ENCODE data around the gene DHX38. TPM values are rescaled to one million over a fixed set of nuclear protein-coding genes. Genes with fewer than 3 reads are reported as not detected.

The DHX38 gene
- total RNA-seq, 1 donor from 2014 or later = 72.9 TPM

DNA sequence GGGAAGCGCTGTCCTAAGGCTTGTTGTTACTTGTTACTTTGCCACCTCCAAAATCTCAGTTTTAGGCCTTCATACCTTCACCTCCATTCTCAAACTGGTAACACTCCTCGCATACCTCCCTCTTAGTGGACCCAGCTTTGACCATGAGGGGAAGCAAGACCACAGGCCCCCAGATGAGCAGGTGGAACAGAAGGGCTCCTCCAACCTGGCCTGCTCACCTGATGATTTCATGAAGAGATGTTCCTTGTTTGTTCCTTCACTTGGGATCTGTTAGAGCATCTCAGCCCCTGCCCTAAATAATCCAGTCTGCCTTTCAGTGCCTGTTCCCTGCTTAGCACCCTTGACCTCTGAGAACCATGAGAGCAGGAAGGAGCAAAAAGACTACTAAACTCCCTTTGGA is 28.7 kb downstream of the DHX38 start:
- DNase-seq (ENCODE audit: low read depth) = no peak

DNA sequence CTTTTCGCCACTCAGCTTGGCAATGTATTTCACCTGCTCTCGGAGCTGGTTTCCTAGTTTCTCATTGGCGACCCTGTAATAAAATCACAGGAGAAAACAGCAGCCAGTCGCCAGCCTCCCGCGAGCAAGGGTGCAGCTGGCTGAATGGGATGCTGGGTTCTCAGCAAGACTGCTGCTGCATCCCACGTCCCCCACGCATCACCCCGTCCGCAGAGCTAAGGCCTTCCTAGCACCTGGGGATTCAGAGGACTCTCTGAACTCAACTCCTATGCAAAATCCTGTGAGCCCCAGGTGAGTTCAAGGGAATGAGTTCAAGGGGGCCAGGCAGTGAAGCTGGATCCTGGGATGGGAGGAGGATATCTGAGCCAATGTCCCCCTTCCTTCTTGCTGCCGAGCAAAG is 29.3 kb downstream of the DHX38 start:
- DNase-seq (ENCODE audit: low read depth) = no peak

DNA sequence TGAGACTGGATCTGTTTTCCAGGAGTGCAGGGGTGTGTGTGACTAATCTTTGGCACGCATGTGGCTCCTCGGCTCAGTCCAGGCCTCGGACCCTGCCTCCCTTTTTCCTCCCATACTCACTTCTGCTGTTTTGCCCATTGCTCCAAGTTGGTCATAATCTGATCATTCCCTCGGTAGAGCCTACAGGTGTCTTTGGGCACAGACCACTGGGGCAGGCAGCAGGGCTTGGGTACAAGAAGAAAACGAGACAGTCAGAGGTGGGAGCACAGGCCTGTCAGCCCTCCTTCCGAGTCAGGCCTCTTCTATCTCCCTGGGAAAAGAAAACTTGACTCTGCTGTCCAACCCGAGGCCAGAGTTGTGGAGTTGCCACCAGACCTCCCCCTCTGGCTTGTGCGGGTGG is 29.8 kb downstream of the DHX38 start:
- no peak for DNase-seq (ENCODE audit: low read depth)

DNA sequence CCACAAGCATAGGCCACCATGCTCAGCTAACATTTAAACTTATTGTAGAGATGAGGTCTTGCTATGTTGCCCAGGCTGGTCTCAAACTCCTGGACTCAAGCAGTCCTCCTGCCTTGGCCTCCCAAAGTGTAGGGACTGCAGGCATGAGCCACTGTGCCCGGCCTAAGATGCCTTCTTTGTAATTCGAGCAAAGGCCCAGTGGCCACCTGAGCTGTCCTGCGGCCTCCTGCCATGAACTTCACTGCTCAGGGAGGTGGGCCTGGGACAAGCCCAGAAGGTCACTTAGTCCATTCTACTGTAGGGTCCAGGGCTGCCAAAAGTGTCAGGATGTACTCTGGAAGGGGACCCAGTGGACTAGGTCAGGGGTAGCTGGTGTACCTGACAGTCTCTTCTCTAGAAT is 30.5 kb downstream of the DHX38 start:
- no peak for DNase-seq (ENCODE audit: low read depth)

DNA sequence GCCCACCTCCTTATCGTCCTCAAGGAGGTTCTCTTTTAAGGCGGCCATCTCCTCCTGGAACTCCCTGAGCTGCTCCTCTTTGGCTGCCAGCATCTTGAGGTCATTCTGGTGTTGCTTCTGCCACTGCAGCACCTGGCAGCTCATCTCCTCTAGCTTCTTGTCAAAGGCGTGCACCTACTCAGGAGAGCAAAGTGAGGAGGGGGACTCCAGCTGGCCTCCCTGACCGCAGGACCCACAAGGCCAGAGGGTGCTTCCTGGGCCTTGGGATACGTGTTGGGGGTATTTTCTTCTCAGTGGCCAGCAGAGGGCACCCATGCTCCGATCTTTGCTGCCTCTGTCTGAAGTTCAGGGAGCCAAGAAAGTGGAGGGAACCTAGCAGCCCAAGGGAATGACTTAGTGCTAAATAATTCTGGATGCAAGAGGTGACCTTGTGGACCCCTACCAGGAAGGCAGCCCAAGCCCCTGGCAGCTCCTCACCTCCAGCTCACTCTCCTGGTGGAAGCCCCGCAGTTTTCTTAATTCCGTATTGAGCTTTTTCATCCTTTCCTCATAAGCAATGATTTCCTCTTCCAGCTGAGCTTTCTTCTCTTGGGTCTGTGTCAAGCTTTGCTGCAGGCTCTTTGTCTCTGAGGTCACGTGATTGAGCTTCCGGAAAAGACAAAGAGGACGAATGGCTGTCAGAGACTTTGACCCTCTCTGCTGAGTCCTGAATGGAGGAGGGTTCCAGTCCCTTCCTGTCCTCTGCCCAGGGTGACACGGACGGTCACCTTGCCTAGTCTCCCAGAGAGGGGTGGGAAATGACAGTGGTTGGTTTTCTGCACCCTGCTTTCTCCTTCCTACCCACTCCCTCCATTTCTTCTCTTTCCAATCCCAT is 31.4 kb downstream of the DHX38 start:
- peak; percentile 55 for DNase-seq (ENCODE audit: low read depth)

DNA sequence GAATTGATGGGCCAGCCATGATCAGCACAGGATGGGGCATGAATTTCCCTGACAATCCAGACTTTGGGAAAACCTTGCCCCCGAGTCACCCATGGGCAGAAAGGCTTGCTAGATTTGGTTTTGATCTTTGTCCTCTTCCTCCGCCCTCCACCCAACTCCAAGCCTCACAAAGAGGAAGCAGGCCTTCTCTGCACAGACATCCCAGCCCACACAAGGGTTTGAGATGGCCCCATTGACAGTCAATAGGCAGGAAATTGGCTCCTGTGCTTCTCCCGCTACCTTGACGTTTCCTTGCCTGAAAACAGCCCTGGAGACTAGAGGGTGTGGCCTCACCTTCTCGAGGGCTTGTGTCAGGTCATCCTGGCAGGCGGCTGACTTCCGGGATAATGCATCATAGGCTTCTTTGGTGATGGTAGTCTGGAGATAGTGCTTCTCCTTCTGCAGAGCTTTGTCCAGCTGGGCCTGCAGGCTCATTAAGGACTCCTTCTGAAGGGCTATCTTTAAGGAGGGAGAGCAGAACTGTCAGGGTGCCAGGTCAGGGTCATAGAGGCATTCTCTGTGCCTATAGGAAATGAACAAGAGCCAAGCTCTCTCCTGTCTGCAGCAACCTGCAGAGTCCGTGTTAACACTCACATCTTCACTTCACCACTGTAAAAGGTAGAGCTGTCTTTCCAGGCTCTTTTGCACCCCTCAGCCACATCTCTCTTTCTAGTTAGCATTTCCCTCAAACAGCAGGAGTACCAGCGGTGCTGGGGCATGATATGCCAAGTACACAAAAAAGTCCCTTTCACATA is 32.2 kb downstream of the DHX38 start:
- DNase-seq (ENCODE audit: low read depth) = no peak

DNA sequence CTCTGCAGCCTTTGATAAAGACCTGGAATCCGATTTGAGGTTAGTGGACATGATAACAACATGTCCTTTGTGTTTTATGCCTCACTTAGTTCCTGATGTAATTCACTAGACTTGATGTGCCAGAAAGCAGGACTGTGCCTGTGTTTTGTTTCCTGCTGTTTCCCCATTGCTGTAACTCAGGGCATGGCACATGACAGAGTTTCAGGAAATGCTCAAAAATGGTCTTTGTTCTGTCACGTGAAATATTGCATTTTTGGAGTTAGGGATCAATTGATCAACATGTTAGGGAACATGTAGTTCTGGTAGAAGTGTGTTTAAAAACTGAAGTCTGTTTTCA is 32.8 kb downstream of the DHX38 start:
- no peak for DNase-seq (ENCODE audit: low read depth)

DNA sequence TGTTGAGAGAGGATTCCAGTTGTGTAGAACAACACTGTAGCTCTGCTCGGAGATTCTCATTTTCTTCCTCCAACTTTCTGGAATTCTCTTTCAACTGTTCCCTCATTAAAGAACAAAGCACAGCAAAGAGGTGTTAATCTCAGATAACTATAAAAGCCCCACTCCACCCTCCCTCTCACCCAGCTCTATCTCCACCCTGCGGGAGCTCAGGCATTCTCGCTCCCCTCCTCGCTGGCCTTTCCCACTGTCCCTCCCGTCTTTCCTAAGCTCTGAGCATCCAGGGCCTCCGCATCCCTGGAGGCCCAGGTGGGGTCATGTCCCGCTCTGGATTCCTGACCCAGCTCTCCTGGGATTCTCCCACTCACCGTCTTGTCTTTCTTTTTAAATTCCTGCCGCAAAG is 35.1 kb downstream of the DHX38 start:
- no peak for DNase-seq (ENCODE audit: low read depth)

DNA sequence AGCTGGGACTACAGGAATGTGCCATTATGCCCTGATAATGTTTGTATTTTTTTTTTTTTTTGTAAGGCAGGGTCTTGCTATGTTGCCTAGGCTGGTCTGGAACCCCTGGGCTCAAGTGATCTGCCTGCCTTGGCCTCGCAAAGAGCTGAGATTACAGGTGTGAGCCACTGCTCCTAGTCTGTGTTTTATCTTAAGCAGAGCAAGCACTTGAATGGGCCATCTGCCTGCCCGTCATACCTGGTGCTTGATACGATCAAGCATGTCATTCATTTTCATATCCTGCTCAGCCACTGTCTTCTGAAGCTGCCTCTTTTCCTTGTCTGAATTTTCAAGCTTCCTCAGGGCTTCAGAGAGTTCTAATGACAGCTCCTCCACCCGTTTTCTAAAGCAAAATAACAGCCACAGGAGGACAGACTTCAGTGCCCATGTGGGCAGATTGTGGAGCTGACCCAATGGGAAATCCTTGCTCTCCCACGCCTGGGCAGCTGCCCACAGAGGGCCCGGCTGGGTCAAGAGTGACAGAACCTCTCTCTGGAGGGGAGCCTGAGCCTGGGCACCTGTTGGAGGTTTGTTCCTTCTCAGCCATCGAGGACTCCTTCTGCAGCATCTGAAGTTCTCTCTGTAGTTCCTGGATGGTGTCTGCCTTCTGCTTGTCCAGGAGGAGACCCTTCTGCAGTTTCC is 36.5 kb downstream of the DHX38 start:
- DNase-seq (ENCODE audit: low read depth) = no peak

DNA sequence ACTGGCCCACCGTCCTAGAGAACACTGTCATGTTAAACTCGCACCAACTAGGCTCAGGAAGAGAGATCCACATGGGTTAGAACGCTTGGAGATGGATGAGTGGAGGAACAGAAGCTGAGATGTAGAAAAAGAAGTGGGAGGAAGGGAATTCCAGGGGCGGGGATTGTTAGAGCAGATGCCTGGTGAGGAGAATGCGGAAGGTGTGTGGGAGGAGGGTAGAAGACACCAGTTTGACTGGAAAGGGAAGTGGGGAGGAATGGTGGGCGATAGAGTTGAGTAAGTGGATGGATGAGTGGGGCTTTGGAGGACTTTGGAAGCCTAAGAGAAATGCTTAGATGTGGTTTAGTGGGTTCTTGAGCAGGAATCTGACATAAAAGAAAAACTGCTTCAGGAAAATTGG is 37.4 kb downstream of the DHX38 start:
- no peak for DNase-seq (ENCODE audit: low read depth)

DNA sequence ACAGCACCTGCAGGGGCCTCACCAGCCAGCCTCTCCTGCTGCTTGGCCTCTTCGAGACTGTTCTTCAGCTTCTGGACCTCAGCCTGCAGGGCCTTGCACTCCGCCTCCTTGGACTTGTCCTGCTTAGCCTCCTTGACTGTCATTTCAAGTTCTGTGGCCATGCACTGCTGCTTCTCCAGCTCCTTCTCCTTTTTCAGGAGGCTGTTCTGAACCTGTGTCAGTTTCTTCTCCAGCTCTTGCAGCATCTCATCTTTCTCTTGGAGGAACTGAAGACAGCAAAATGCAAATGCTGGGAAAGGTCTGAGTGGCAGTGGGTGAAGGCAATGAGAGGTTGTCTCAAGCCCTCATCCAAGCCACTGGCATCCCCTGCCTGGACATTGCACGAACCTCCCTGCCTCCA is 39.1 kb downstream of the DHX38 start:
- no peak for DNase-seq (ENCODE audit: low read depth)

DNA sequence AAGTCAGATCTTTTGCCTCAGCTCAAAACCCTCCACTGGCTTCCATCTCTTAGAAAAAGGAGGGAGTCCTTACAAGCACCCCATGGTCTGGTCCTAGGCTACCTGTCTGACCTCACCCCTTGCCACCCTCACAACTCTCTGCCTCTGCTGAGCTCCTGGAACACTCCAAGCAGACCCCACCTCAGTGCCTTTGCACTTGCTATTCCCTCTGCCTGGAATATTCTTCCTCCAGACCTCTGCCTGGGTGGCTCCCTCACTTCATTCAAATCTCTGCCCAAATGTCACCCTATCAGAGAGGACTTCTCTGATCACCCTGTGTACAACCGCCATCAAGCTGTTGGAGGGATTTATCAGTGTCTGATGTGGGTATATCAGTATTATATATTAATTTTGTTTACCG is 40.9 kb downstream of the DHX38 start:
- DNase-seq (ENCODE audit: low read depth) = no peak

DNA sequence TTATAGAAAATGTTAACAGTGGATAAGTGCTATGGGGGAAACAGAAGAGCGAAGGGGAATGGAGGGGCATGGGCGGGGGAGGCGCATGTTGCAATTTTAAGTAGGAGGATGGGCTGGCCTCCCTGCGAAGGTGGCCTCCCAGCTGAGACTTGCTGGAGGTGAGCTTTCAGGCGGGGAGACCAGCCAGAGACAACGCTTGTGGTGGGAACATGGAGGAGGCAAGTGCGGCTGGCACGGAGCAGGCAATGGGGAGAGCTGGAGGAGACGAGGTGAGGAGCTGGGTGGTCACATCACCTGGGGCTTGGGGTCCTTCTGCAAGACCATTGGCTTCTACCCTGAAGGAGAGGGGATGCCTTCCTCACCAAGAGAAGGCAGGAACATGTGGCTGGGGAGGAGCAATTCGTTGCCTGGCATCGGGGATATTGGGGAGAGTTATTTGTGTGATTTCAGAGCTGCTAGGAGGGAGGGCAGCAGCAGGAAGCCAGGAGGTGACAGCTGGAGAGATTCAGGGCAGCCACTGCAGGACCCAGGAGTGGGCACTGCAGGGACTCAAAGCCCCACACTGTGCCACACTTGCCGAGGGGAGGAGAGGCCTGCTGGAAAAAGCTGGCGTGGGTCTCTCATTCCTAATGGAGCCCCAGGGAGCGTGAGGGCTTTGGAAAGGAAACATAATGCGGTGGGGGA is 43.9 kb downstream of the DHX38 start:
- DNase-seq (ENCODE audit: low read depth) = no peak

DNA sequence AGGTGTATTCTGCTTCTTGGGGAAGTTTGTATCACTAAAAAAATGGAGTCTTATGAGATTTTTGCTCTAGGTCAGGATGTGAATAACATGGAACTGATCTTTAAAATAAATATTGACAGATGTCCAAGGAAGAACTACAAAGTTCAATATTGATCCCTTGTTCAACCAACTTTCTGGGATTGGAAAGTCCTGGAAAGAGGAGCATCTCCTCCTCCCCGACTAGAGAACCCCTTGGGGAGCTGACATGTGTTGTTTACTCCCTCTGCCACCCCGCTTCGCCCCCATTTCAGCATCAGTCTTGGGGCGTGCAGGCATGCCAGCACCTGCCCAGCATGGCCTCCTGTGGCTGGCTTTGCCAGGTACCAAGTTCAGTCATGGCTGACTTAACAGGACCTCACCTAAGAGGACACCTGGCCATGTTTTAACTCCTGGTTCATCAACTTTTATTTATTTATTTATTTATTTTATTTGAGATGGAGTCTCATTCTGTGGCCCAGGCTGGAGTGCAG is 44.5 kb downstream of the DHX38 start:
- DNase-seq (ENCODE audit: low read depth) = no peak

DNA sequence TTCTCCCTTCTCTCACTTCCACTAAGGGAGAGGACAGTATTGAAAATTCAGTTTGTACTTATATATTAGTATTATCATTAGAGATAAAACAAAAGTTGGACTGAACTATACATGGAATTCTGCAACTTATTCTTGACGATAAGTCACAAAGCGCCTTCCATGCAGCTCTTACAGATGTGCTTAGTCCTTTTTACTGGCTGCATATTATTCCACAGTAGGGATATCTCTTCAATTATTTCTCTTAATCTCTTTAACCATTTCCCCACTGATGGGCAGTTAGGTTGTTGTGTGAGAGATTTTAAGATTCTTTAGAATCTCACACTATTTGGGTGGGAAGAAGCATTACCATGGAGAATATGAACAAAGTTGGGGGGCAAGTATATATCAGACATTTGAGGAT is 46.3 kb downstream of the DHX38 start:
- no peak for DNase-seq (ENCODE audit: low read depth)

DNA sequence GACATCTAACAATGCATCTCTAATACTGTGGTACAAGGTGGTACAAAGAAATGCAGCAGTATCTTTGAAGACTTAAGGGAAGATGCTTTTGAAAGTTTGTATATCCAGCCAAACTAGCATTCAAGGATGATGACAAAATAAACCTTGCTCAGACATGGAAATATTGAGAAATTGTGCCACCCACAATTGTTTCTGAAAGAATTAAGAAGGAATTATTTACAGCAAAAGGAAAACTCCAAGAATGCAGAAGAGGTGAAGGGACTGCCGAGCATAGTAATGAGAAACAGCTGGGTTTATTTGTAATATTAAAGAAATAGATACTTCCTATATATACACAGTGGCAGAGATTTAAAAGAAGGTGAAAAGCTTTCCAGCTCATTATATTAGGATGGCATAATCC is 48.8 kb downstream of the DHX38 start:
- DNase-seq (ENCODE audit: low read depth) = no peak

DNA sequence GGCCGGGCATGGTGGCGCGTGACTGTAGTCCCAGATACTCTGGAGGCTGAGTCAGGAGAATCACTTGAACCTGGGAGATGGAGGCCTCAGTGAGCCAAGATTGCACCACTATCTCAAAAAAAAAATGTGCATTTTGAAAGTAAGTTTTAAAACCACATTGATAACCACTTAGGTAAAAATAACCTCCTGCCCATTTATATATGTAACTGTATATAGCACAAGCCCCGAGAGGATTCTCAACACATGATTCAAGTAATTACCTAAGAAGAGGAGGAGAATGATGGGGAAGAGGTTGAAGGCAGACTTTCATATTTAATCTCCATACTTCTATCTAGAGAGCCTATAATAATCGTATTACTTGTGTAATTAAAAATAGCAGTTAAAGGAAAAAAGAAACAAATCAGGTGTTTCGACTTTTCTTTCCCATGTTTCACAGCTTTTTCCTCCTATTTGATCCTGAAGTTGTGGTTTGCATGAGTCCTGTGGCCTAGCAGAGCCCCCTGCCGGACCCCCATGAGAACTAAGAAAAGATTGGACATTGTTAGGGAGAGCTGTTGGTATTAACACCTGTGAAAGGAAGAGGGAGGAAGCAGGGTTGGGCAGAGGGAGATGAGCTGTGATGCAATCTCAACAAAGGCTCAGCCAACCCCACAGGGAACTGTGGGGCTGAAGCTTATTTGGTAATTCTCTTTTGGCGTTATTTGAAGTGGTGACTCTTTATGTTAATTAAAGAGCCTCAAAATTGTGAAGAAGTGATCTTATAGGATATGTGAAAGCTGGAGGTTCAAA is 56.2 kb downstream of the DHX38 start:
- no peak for DNase-seq (ENCODE audit: low read depth)

DNA sequence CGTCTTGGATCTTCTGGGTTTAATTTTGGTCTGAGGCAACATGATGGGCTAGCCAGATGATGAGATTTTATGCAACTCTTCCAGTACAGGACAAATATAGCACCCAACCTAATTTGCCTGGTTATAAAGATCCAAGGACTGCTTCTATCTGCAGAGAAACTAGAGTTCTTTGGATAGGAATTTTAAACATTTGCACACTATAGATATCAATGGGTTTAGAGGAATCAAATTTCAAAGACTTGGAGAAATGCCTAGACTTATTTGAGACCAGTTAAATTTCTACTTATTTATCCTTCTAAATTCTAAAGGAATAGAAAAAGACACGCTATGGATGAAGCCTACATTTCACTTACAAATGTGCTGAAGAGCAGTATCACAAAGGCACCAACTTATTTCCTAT is 65.7 kb downstream of the DHX38 start:
- no peak for DNase-seq (ENCODE audit: low read depth)

DNA sequence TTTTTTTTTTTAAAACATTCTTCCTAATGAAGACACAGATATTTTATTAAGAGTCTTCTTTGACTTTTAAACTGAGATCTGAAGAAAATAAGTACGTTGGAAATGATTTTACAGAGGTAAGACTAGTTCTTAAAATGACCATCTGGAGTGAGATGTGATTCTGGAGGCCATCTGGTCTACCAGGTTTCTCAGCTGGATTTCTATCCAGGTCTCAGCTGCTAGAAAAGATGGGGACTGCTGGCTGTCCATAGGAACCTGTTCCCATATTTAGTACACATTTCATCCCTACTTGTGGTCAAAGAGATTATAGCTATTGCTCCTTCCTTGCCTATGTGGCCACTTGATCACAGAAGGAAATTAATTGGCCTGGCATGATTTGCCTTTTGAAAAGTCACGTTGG is 66.2 kb downstream of the DHX38 start:
- DNase-seq (ENCODE audit: low read depth) = no peak

DNA sequence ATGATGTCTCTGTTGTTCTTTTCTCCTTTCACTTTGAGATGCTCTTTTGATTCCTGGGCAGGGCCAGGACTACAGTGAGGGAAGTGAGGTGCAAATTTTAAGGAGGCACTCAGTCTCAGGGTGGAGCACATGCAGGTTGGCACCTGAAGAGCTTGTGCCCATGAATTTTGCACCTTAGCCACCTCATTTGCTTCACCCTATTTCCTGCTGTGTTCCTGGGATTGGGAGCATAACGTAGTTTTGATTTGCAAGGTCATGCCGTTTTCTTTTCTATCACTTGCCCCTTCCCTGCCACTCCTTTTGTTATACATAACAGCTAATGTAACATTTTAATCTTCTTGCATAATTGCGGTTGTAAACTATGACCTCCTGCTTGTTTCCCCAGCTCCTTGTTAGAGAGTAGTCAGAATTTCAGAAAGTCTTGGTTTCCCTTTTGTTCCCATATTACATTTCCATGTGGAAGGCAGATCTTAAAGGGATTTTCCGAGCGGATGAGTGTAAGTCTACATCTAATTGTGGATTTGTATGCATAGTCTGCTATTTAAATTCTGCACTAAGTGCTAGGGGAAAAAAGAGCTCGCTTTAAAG is 68.6 kb downstream of the DHX38 start:
- DNase-seq (ENCODE audit: low read depth) = peak; percentile 3

All from renal cortical epithelial cell (primary cell).